Caco-2 (cell line): ENCODE results near the gene NEGR1. TPM values are rescaled to one million over a fixed set of nuclear protein-coding genes. Genes with fewer than 3 reads are reported as not detected.

ENCODE experiments used
- BruUV-seq: library from RNA; stranded (reverse); fragments of 400-500 nt; replicated peaks from 2 replicates; lab custom pipeline; 2021; lab: Mats Ljungman, UMichigan
- CTCF ChIA-PET: fragments of 300-600 bp; sonication (Branson Sonifier 250); formaldehyde crosslinking; loops from one replicate; lab custom pipeline; 2022; ENCODE audit warnings: antibody characterized with exemption; lab: Charles Lee
- POLR2A ChIA-PET: fragments of 300-600 bp; sonication (Branson Sonifier 250); formaldehyde crosslinking; loops from one replicate; lab custom pipeline; 2022; ENCODE audit warnings: antibody characterized with exemption; lab: Charles Lee
- DNase-seq, 2 experiments: peaks; one replicate each; pipeline versions ENCODE4 v3.0.0 to v3.0.0-alpha.2; 2020 to 2022
- H3K27me3 ChIP-seq: replicated peaks from 2 replicates; pipeline ENCODE4 v1.6.0; 2011; ENCODE audit warnings: low read length; ENCODE audit not compliant: control insufficient read depth, insufficient read depth
- H3K36me3 ChIP-seq: 2 replicates; pipeline ENCODE4 v1.5.1; 2011; ENCODE audit warnings: low read length; ENCODE audit not compliant: control insufficient read depth, insufficient read depth
- H3K4me1 ChIP-seq: fragments of 250-450 bp; sonication (Bioruptor Pico); 2 replicates; pipeline ENCODE4 v1.5.1; 2020; ENCODE audit warnings: mild to moderate bottlenecking
- H3K4me3 ChIP-seq: 2 replicates; pipeline ENCODE4 v1.5.1; 2011; ENCODE audit warnings: low read depth, mild to moderate bottlenecking, control low read depth, low read length
- H3K9me3 ChIP-seq: fragments of 250-450 bp; sonication (Bioruptor Pico); 2 replicates; pipeline ENCODE4 v1.5.1; 2020; ENCODE audit warnings: mild to moderate bottlenecking, moderate library complexity
- H3K27ac Mint-ChIP-seq: one replicate; pipeline ENCODE4 v1.8.0; 2022; ENCODE audit warnings: mixed read lengths; ENCODE audit not compliant: unreplicated experiment
- H3K27me3 Mint-ChIP-seq: one replicate; pipeline ENCODE4 v1.8.0; 2022; ENCODE audit warnings: mixed read lengths; ENCODE audit not compliant: insufficient read depth, unreplicated experiment
- H3K36me3 Mint-ChIP-seq: one replicate; pipeline ENCODE4 v1.8.0; 2022; ENCODE audit warnings: mild to moderate bottlenecking, mixed read lengths; ENCODE audit not compliant: insufficient read depth, unreplicated experiment
- H3K4me1 Mint-ChIP-seq: one replicate; pipeline ENCODE4 v1.8.0; 2022; ENCODE audit warnings: low read depth, mixed read lengths; ENCODE audit not compliant: unreplicated experiment
- H3K4me3 Mint-ChIP-seq: one replicate; pipeline ENCODE4 v1.8.0; 2022; ENCODE audit warnings: mild to moderate bottlenecking, moderate library complexity, mixed read lengths; ENCODE audit not compliant: unreplicated experiment
- H3K9me3 Mint-ChIP-seq: one replicate; pipeline ENCODE4 v1.8.0; 2022; ENCODE audit warnings: mixed read lengths; ENCODE audit not compliant: unreplicated experiment
- CTCF ChIP-seq, 2 experiments: fragments of 200-600 bp in 1 of 2; IDR thresholded peaks; 1 replicate in 1 of 2; 2 replicates in 1 of 2; pipeline versions ENCODE4 v1.5.1 to v1.8.0; 2011 to 2022; ENCODE audit warnings: antibody characterized with exemption in 1 of 2, control low read depth in 1 of 2, inconsistent platforms in 1 of 2, low read depth in 1 of 2, low read length in 1 of 2, mild to moderate bottlenecking in 1 of 2, moderate library complexity in 1 of 2; ENCODE audit not compliant: insufficient read depth in 1 of 2, severe bottlenecking in 1 of 2, unreplicated experiment in 1 of 2
- intact Hi-C: fragments of 100-400 bp; cut with micrococcal nuclease; formaldehyde crosslinking; loops from one replicate; pipeline ENCODE4 v1.10.0; 2022; ENCODE audit not compliant: unreplicated experiment
- total RNA-seq: library from RNA; stranded (reverse); gene quantifications from 2 replicates; pipeline ENCODE4 v1.2.3, GENCODE V29; 2022

NEGR1 gene
- total RNA-seq, 1 experiment from 2014 or later, result not detected

- CTCF ChIA-PET, result no interaction called here
- no TSS peak for BruUV-seq
- DNase-seq, result no peak
- Mint-ChIP-seq H3K27me3 (no peaks in the 10 kb centered on the region), H3K4me1 (no peaks in the 10 kb centered on the region), H3K36me3 (no peaks in the 10 kb centered on the region), H3K9me3 (no peaks in the 10 kb centered on the region), H3K4me3 (no peak overlapping the region), H3K27ac (no peak overlapping the region)
- H3K4me3 ChIP-seq, result no peak overlapping the region
- H3K4me1 ChIP-seq, result no peaks in the 10 kb centered on the region
- H3K27me3 ChIP-seq, result no peaks in the 10 kb centered on the region
- intact Hi-C loops, result no loop called here
- TF ChIP-seq CTCF (IDR thresholded peaks at IDR 0.05; ENCODE audit: insufficient read depth in 1 of 2, low read depth in 1 of 2, low read length in 1 of 2, severe bottlenecking in 1 of 2, unreplicated experiment in 1 of 2), result no peak
- H3K36me3 ChIP-seq, result no peaks in the 10 kb centered on the region
- POLR2A ChIA-PET, result no interaction called here
- H3K9me3 ChIP-seq, result no peaks in the 10 kb centered on the region
These were observed 47.3 kb downstream of the NEGR1 start for GRCh38 chr1:72235062-72235461.

- no TSS peak for BruUV-seq
- no peaks in the 10 kb centered on the region for H3K4me1 Mint-ChIP-seq
- no peaks in the 10 kb centered on the region for H3K36me3 Mint-ChIP-seq
- ChIA-PET CTCF (no interaction called here), POLR2A (no interaction called here)
- H3K27me3 ChIP-seq, result no peaks in the 10 kb centered on the region
- H3K9me3 ChIP-seq, result no peaks in the 10 kb centered on the region
- no peak overlapping the region for H3K4me3 ChIP-seq
- TF ChIP-seq CTCF (IDR thresholded peaks at IDR 0.05; ENCODE audit: insufficient read depth in 1 of 2, low read depth in 1 of 2, low read length in 1 of 2, severe bottlenecking in 1 of 2, unreplicated experiment in 1 of 2), result no peak
- H3K27ac Mint-ChIP-seq, result no peak overlapping the region
- no peaks in the 10 kb centered on the region for H3K27me3 Mint-ChIP-seq
- no peaks in the 10 kb centered on the region for H3K4me1 ChIP-seq
- DNase-seq, result no peak
- no peaks in the 10 kb centered on the region for H3K36me3 ChIP-seq
- H3K9me3 Mint-ChIP-seq, result no peaks in the 10 kb centered on the region
- H3K4me3 Mint-ChIP-seq, result no peak overlapping the region
- intact Hi-C loops, result no loop called here
These were observed 51.6 kb downstream of the NEGR1 start for GRCh38 chr1:72230746-72231145.

GRCh38 chr1:72229893-72230292, 52.4 kb downstream of the NEGR1 start:
- DNase-seq, result no peak

More at GRCh38 chr1:72229893-72230292, 52.4 kb downstream of the NEGR1 start:
- H3K9me3 Mint-ChIP-seq, result no peaks in the 10 kb centered on the region
- BruUV-seq, result no TSS peak
- TF ChIP-seq CTCF (IDR thresholded peaks at IDR 0.05; ENCODE audit: insufficient read depth in 1 of 2, low read depth in 1 of 2, low read length in 1 of 2, severe bottlenecking in 1 of 2, unreplicated experiment in 1 of 2), result no peak
- Histone ChIP-seq H3K27me3 (no peaks in the 10 kb centered on the region), H3K9me3 (no peaks in the 10 kb centered on the region), H3K4me3 (no peak overlapping the region), H3K36me3 (no peaks in the 10 kb centered on the region), H3K4me1 (no peaks in the 10 kb centered on the region)
- H3K27me3 Mint-ChIP-seq, result no peaks in the 10 kb centered on the region
- ChIA-PET CTCF (no interaction called here), POLR2A (no interaction called here)
- H3K4me3 Mint-ChIP-seq, result no peak overlapping the region
- no peaks in the 10 kb centered on the region for H3K4me1 Mint-ChIP-seq
- intact Hi-C loops, result no loop called here
- no peaks in the 10 kb centered on the region for H3K36me3 Mint-ChIP-seq
- no peak overlapping the region for H3K27ac Mint-ChIP-seq
